Activated T-cell treated with anti-CD3 and anti-CD28 coated beads for 48 hours (primary cell): ENCODE measurements around the gene RNF220.

Experiments used
- DNase-seq: peaks from one replicate; pipeline ENCODE4 v3.0.0-alpha.2; 2020; ENCODE audit warnings: low read depth

Gene RNF220

DNA sequence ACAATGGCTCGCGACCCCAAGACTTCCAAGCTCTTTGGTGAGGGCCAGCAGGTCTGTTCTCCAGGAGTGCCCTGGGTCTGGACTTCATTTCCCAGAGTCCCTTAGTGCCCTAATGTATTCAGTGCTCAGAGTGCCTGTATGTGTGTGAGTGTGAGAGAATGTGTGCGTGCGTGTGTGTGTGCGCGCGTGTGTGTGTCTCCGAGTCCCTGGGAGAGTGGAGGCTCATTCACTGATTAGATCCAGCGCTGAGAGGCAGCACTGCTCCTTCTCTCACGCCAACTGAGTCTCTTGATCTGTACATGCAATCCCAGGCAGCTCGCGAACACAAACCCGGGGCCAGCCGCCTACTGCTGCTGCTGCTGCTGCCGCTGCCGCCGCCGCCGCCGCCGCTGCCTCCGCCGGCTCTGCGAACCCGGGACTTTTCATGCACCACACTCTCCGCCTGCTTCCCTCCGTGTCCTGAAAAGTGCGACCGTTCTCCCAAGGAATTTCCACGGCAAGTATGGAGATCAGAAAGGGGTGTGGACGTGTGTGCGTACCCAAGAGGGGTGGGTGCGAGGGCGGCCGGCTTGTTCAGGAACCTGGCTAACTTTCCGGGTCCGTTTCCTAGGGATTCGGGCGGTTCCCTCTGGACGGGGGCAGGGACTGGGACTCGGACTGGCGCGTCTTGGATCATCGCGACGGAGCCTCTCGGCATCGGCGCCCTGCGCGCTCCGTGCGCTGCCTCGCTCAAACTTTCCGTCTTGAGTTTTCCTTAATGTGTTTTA is at the start of gene RNF220:
Gene RNF220 (plus strand): TSS at position 225 of the 767 bp plus-strand sequence.
- no peak for DNase-seq

DNA sequence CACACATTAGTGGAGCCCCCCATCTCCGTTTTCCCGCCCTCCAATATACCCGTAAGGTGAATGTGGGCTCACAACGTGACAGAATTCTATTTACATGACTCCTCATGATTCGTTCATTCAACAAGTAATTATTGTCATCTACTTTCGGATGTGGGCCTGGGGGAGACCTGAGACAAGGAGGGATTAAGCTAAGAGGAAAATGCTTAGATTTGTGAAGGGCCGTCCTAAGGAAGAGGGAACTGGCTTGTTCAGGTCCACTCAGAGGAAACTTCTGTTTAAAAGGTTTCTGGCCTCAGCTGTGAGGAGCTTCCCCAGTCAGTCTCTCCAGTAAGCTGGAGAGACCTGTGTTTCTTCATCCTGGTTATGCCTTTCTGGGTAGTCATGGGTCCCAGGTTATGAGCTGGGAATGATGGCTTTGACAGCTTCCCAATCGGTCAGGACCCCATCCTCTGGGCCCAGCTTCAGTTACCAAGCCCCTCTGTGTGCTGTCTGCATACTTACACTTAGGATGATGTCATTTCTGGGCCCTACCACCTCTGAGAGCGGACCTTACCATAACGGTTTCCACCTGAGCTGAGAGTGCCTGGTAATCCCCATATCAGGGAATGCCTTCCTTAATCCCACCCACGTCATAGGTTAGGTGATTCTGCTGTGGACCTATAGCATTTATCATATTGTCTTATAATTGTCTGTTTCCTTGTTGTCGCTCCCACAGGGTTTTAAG is 49.3 kb upstream of the RNF220 start:
- DNase-seq = no peak

DNA sequence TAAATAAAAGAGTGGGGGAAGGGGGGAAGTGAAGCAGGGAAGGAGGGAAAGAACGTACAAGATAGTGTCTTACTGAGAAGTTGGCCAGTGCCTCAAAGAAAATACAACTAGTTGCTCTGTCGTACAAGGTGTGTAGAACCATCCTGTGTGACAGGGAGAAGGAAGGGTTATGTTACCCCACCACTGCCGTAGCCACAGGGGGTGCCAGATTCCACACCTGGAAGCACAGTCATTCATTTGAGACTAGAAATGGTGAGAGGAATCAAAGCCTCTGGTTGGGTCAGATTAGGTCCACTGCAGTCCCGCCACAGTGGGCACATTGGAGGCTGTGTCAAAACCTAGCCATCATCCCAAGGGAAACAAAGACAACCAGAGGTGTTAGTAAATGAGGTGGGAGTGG is 47.3 kb upstream of the RNF220 start:
- DNase-seq = no peak

DNA sequence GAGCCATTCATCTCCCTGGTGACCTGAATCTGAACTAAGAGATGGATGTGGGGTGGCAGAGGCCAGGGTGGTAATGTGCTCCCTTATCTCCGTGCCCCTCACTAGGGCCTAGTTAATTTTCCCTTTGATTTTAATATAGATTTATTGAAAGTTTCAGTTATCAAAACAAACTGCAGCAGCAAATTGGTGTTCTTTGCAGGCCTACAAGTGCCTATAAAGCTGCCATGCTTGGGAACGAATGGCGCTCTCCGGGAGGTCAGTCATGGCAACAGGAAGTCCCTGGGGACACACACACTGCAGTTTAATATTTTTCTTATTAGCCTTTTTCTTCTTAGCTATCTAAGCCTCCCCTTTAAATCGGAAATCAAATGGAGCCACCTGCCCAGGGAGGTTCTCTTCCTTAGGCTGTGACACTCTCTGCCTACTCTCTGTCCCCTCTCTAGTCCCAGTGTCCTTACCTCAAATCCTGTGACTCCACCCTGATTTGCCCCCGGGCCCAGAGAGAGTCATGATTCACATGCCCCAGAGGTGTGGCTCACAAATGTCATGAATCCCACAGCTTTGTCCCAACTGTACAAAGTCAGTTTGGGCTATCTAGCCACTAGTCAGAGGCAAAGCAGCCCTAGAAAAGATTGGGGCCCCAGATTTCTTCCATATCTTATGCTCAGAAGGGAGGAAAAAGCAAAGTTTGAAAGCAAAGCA is 45.7 kb upstream of the RNF220 start:
- DNase-seq = no peak

DNA sequence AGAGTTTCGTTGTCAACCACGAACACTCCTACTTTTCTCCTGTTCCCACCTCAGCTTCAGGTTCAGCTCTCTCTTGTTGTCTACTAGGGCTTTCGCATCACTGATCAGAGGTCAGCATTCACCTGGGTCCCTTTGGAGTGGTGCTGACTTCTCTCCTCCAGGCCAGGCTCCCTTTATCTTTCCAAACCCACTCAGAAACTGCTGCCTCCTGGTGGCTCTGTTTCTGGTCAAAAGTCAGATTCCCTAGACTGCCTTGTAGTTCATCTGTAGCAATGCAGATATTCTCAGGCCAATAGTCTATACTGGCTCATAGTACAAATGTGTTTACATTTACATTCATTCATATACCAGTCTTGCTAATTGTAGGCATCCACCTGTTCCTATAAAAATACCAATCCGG is 43.6 kb upstream of the RNF220 start:
- DNase-seq = no peak

DNA sequence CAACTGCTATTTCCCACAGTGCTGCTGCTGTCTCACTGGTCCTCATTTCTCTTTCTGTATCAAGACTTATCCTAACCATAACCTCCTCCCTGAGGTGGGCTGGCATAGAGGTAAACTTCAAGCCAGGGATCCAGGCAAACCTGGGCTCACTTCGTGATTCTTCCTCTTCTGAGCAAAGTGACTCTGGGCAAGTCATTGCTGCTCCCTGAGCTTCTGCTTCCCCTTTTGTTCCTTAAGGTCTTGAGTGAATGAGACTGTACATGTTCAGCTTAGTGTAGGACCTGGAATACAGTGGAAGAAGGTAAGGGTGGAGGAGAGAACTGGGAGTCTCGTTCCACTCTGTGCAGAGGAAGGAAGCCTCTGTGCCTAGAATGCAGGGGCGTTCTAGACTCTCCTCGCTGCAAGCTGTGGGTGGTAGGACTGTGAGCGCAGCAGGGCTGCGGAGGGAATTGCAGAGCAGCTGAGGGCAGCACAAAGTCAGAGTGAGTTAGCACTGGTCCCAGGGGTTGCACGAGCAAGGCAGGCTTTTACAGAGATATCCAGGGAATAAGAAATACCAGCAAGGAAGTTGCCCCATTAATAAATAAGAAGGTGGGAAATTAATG is 38.6 kb upstream of the RNF220 start:
- DNase-seq = no peak

DNA sequence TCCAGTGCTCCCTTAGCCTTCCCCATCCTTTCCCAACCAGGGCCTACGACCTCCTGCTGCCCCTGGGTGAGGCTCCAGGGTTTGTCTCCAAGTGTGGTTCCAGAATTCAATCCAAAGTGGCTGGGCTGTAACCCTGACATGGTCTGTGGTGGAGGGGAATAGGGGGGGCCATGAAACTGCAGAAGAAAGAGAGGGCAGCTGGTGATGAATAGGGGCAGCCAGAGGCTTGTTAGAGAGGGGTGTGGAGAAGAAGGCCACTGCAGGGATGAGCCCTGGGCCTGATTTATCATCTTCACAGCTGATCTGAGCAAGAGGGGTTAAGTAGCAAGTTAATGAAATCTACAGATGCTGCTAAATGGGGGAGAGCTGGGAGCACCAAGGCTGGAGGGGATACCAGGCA is 37.1 kb upstream of the RNF220 start:
- DNase-seq = no peak

DNA sequence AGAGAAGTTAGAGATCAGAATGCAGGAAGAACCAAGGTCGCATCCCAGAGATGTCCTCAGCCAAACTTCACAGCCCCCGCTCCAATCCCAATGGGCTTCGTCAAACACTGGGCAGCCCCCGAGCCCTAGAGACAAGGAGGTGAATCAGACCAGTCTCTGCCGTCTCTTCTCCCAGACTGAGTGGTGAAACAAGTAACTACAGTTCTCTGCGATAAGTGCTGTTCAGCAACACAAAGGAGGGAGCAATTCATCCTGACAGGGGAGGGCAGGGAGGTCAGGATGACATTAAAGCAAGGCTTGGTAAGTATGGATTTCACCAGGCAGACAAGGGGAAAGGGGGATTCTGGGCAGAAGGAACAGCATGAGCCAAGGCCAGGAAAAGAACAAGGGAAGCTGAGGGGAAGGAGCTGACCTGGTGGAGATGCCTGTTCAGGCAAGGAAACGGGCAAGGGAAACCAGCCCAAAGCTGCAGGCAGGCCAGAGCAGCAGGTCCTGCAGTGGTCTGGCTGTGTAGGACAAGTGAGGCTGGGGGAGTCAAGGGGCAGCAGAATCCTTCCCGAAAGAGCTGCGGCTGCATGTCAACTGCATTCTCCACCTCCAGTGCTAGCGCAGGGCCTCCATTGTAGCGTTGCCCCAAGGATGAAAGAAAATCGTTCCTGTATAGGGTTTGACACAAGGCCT is 36.4 kb upstream of the RNF220 start:
- DNase-seq = no peak

DNA sequence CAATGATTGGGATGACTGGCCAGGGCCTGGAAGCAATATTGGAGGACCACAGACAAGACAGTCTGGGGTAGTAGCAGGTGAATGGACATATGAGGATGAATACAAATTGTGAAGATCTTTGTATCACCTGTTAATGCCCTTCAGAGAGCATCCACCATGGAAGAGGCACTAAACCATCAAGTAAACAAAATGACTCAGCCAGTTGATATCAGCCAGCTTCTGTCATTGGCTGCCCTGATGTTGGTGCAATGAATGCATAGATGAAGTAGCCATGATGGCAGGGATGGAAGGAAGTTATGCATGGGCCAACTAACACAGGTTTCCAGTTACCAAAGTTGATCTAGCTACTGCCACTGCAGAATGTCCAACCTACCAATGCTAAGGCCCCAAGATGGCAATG is 33.8 kb upstream of the RNF220 start:
- no peak for DNase-seq

DNA sequence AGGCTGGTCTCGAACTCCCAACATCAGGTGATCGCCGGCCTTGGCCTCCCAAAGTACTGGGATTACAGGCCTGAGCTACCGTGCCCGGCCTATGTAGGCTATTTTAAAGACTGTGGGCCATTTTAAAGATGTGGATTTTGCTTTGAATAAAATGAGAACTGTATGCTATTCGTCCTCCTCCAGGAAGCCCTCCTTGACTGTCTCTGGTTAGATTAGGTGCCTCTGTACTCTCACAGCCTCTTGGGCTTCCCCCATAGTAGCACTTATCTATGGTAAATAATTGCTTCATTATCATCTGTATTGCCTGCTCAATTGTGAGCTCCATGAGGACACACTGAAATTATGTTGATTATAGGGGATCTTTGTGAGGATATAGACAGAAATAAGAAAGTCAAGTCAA is 29.5 kb upstream of the RNF220 start:
- DNase-seq = no peak

DNA sequence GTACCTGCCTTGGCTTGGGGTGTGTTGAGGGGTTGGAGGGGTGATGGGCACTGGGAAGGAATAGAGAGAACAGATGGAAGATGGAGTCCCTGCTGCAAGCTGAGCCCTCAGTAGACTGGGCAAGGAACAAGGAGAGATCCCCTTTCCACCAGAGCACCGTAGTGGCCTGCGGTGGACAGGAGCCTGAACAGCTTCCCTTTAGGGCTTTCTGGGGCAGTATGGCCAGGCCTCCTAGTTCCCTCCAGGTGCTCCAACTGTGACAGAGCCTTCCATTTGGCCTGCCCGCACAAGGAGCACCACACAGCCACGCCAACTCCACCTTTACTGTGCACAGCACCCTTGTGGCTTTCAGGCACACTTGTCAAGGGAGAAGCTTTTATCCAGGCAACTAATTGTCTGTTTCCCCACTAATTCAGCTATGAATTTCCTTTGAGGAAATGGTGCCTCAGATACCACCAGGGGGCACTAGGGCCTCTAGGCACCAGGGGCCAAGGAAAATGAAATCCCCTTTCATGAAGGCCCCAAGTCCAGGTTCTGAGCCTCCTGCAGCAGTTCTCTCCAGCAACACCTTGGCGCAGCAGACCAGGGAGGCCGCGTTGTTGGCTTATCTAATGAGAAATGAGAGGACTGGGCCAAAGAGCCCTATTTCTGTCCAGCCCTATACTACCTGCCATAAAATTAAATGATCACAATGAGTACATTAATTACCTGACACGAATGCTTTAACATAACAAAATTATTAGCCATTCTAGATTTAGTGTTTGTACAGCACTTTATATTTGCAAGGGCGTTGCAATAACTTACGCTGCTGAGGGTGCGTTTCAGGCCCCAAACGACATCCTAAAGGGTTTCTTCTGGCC is 26.9 kb upstream of the RNF220 start:
- peak; percentile 18 for DNase-seq

DNA sequence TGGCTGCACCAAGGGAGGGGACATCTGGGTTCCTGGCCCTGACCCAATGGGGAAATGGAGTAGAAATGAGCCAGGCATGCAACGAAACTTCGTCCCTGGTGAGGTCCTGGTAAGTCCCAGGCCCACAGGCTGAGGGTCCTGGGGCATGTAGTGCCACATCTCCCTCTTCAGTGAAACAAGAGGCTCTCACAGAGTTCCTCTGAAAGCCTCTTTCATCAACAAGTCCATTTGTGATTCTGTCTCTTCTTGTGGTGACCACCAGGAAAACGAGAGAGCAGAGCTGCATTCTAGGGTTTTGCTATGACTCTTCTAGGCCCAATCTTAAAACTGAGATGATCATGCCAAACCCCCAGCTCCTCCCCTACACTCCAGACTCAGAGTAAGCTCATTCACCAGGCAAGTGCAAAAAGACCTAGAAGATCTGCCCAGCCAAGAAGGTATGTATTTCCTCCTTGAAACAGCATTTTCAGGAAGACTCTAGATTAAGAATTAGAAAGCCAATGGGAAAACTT is 24.3 kb upstream of the RNF220 start:
- no peak for DNase-seq

DNA sequence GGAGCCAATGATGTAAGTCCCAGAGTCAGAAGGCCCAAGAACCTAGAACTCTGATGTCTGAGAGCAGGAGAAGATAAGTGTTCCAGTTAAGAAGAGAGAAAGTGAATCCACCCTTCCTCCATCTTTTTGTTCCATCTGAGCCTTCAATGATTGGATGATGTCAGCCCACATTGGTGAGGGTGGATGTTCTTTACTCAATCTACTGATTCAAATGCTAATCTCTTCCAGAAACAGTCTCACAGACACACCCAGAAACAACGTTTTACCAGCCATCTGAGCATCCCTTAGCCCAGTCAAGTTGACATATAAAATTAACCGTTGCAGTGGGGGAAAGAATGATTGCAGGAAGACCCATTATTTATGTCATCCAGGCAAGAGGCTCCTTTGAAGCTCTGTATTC is 16.5 kb upstream of the RNF220 start:
- no peak for DNase-seq

DNA sequence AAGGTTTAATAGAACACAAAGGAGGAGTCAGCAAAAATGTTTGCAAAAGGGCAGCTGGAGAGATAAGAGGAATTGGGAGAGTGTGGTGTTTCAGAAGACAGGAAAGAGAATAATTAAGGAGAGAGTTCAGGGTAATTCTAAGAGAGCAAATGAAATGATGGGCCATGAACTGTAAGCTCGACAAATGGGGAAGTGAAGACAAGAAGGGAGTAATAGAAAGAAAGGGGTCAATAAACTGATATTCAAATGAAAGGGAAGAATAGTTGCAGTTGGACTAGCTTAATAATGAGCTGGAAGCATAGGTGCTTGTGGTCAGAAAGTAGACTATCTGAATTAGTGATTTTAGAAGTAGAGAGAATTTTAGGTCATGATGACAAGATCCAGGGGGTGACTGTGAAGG is 15.6 kb upstream of the RNF220 start:
- DNase-seq = no peak

DNA sequence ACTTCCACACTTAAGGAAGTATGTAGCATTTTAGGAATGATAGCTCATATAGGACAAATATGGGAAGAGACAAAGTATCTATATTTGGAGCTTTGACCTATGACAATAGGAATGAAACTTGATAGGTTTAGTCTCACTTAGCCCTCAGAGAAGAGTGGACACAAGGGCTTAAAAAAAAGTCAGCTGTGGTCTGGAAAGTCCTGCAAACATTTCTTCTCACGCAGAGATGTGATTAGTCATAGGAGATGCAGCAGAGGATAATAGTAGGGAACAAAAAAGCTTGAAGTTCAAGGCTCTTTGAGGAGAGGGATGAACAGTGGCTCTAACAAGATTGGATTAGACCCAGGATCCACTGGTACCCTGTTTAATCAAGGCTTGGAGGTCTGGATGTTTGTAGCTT is 14.8 kb upstream of the RNF220 start:
- DNase-seq = no peak

DNA sequence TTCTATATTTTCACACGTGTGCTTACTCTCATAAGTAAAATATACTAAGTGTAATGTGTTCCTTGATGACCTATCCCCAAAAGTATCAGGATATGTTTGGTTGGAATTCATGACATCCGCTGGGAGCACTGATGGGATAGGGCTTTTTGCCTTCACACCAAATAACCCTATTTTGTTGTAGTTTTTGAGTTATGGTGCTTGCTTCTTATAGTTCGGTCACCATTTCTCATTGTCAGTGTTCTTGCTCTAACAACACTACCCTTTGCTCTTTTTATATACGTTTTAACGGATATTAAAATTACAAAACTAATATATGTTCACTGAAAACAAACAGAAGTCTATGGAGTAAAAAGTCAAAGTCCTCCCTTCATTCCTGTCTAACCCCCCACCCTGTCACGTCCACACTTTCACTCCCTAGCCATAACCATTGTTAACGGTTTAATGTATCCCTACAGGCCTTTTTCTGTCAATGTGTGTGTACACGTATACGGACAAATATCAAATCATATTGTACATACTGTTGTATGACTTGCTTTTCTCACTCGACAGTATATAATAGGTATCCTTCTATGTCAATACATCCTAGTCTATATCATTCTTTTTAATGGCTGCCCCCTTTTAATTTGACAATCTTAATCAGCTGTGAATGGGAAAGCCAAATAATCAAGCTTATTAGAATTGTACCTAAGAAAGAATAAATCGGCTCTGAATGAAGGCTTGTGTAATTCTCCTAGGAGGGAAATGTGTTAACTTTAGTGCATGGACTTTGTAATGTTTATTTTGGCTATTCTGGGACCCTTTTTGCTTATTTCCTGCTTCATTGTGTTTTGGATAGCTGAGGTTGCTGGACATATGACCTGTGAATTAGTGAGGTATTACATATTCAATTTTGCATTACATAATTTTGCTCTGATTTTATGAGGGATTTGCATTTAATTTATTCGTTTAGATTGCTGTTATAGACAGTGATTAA is 3.5 kb upstream of the RNF220 start:
- DNase-seq = no peak

DNA sequence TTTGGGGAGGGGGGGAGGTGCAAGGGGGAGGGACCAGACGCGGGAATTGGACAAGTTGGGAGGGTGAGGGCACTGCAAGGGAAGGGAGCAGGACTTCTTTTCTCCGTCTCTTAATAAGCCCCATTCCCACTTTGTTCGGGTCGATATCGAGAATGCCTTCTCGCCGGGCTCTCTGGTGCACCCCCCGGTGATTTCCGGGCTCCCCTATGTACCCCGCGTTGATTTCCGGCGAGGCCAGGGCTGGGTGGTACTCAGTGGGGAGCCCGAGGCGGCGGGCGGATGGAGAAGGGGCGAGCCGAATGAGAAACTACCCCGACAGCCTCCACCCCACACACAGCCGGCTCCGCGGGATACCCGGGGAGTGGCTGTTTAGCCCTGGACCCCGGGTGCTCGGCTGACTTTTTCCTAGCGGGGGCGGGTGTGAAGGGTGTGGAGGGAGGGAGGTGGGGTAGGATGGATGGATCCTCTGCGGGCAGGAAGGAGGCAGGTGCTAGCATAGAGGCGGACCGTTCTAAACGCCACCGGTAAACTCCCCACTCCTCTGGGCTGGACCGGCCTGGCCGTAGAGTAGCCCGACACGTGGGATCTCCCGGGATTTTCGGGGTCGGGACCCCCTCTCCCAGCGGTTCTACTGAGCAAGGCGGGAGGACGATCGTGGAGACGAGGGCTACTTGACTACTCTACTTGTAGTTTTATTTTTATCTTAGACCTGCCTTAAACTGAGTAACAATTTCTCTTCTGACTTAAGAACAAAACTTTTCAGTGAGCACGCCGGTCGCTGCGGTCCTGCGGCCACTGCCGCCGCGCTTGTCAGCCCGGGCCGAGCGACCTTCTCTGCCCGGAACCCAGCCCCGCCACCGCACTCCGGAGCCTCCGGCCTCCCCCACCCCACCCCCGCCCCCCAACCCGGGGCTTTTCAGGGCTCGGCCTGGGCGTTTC is 1.0 kb downstream of the RNF220 start:
- DNase-seq = no peak

DNA sequence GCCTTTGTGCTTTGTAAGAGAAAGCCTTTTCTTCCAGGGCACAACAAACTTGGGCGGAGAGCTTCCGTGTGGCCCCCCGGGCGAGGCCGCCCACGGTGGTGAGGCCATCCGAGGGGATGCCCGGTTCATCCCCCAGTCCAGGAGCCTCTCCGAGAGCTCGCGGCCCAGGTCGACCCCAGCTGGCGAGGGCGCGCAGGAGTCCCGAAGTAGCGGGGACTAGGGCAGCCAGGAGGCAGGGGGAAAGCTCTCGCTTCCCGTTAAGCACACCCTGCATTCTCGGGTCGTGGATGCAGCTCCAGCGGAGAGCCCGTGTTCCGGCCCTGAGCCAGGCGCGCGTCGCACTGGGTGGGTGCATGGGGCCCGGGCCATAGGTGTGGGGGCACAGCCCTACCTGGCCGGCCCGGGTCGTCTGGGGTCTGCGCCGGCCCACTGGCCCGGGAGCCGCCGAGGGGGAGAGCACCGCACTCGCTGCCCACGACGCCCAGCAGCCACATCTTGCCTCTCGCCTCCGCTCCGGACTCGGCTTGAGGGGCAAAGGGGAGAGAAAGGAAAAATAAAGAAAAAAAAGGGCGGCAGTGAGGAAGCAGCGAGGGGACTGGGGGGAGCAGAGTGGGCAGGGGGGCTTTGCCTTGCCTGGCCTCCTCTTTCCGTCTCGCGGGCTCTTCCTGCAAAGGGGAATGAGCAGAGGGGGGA is 1.8 kb downstream of the RNF220 start:
- no peak for DNase-seq
